Measurements from ENCODE around the gene CENPC. TPM values are rescaled to one million over a fixed set of nuclear protein-coding genes. Genes with fewer than 3 reads are reported as not detected.
"Not testable (repeated sequence)": the region's sequence is repeated elsewhere in the genome, so short reads cannot be mapped to it uniquely, and the experiment has no call there.

CENPC gene
- total RNA-seq, 1 donor from 2014 or later = 32.1 TPM

DNA sequence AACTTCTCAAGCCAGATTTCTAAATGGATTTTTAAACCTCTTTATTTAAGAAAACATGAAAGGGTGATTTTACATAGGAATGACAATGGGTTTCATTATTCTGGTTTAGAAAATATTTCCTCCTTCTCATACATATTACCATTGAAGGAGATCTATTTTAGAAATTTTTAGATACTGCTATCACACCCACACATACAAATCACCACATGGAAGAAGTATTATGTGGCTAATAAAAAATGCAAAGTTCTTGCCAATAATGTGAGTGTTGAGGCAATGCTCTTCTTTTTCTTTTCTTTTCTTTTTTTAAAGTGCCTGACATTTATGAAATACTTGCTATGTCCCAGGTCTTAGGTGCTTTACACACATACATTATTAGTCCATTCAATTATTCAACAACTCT, 20.0 kb upstream of the CENPC start:
- H3K9me3 Mint-ChIP-seq (ENCODE audit: unreplicated experiment) = no peaks in the 10 kb centered on the region
- H3K4me3 Mint-ChIP-seq (ENCODE audit: unreplicated experiment) = no peak overlapping the region
- no peaks in the 10 kb centered on the region for H3K27me3 Mint-ChIP-seq (ENCODE audit: unreplicated experiment)
- no peak overlapping the region for H3K27ac Mint-ChIP-seq (ENCODE audit: unreplicated experiment)
- H3K36me3 Mint-ChIP-seq (ENCODE audit: unreplicated experiment) = no peaks in the 10 kb centered on the region
- TF ChIP-seq, protein P1, sequence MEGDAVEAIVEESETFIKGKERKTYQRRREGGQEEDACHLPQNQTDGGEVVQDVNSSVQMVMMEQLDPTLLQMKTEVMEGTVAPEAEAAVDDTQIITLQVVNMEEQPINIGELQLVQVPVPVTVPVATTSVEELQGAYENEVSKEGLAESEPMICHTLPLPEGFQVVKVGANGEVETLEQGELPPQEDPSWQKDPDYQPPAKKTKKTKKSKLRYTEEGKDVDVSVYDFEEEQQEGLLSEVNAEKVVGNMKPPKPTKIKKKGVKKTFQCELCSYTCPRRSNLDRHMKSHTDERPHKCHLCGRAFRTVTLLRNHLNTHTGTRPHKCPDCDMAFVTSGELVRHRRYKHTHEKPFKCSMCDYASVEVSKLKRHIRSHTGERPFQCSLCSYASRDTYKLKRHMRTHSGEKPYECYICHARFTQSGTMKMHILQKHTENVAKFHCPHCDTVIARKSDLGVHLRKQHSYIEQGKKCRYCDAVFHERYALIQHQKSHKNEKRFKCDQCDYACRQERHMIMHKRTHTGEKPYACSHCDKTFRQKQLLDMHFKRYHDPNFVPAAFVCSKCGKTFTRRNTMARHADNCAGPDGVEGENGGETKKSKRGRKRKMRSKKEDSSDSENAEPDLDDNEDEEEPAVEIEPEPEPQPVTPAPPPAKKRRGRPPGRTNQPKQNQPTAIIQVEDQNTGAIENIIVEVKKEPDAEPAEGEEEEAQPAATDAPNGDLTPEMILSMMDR (IDR thresholded peaks at IDR 0.05; ENCODE audit: partially characterized antibody, unreplicated experiment) = no peak
- no peak for DNase-seq
- H3K4me1 Mint-ChIP-seq (ENCODE audit: low read depth, unreplicated experiment) = no peaks in the 10 kb centered on the region

DNA sequence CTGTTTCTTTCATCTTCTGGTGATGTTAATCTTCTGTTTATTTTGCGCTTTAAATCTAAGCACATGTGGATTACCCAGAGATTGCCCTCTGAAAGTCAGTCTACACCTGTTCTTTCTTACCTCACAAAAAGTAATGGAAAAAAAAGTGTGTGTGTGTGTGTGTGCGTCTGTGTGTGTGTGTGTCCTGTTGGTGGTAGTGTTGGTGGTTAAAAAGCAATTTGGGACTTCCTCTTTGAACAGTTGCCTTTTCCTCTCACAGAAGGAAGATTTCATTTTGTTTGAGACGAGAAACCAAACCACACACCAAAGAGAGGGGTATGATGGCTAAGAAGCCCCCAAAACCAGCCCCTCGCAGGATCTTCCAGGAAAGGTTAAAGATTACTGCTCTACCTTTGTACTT, 13.2 kb upstream of the CENPC start, which contains the start of gene STAP1:
Gene STAP1, plus strand, starts transcription at position 235 of the 400 bp plus-strand sequence. Its CDS starts 83 bp downstream, at position 318.
- no peak for DNase-seq
- no peak within 1 kb of the TSS for H3K27ac Mint-ChIP-seq (ENCODE audit: unreplicated experiment)
- TF ChIP-seq, protein P1 (IDR thresholded peaks at IDR 0.05; ENCODE audit: partially characterized antibody, unreplicated experiment) = no peak
- no peaks in the 10 kb centered on the region for H3K27me3 Mint-ChIP-seq (ENCODE audit: unreplicated experiment)
- no peak within 1 kb of the TSS for H3K4me3 Mint-ChIP-seq (ENCODE audit: unreplicated experiment)
- H3K36me3 Mint-ChIP-seq (ENCODE audit: unreplicated experiment) = no peaks in the 10 kb centered on the region
- no peaks in the 10 kb centered on the region for H3K9me3 Mint-ChIP-seq (ENCODE audit: unreplicated experiment)
- H3K4me1 Mint-ChIP-seq (ENCODE audit: low read depth, unreplicated experiment) = no peaks in the 10 kb centered on the region

DNA sequence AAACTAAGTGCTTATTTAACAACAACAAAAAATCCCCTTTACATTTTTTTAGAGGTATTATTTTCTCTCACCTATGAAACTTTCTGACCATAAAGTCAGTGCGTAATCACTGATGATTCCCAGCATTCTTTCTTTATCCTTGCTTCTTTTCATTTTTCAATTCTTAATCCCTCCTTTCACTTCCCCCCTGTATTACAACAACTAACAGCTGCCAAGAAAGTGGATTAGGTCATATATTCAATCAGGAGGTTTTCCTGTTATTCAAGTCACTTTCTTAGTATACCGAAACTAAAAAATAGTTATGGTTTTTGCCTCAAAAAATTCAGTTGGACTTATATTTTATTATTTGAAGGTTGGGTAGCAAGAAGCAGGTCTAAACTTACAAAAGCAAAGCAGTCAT, 11.1 kb upstream of the CENPC start:
- Mint-ChIP-seq H3K4me1 (ENCODE audit: low read depth, unreplicated experiment) (no peaks in the 10 kb centered on the region), H3K9me3 (ENCODE audit: unreplicated experiment) (no peaks in the 10 kb centered on the region), H3K27me3 (ENCODE audit: unreplicated experiment) (no peaks in the 10 kb centered on the region), H3K36me3 (ENCODE audit: unreplicated experiment) (no peaks in the 10 kb centered on the region), H3K27ac (ENCODE audit: unreplicated experiment) (no peak overlapping the region), H3K4me3 (ENCODE audit: unreplicated experiment) (no peak overlapping the region)
- TF ChIP-seq, protein P1 (IDR thresholded peaks at IDR 0.05; ENCODE audit: partially characterized antibody, unreplicated experiment) = no peak
- DNase-seq = no peak

DNA sequence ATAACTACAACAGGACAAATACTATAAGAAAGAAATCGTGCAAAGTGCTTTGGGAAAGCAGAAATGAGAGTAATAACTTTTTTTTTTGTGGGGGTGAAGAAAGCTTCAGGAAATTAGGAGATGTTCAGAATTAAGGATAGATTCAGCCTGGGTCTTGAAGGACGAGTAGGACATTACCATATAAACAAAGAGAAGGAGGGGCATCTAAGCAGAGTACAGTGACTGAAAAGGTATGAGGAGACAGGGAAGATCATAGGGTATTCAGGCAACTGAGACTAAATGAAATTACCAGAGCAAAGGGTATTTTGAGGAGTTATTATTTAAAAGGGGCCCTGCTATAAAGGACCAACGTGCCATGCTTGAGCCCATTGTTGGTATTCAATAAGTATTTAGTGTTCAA, 10.1 kb upstream of the CENPC start:
- DNase-seq = no peak

DNA sequence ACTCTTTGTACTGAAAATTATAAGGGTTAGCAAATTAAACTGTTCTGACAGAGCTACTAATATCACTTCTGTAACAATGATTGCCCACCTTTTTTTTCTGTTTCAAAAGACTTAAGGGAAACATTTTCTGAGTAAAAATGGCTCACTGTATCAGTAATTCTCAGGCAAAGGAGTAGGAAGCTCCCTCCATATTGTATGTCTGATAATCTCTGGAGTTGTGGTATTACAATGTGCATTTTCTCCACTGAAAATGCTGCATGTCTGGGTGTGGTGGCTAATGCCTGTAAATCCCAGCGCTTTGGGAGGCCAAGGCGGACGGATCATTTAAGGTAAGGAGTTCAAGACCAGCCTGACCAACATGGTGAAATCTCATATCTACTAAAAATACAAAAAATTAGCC, 8.8 kb upstream of the CENPC start:
- H3K4me3 Mint-ChIP-seq (ENCODE audit: unreplicated experiment) = no peak overlapping the region
- TF ChIP-seq, protein P1 (IDR thresholded peaks at IDR 0.05; ENCODE audit: partially characterized antibody, unreplicated experiment) = no peak
- H3K27ac Mint-ChIP-seq (ENCODE audit: unreplicated experiment) = no peak overlapping the region
- DNase-seq = no peak
- no peaks in the 10 kb centered on the region for H3K4me1 Mint-ChIP-seq (ENCODE audit: low read depth, unreplicated experiment)
- no peaks in the 10 kb centered on the region for H3K27me3 Mint-ChIP-seq (ENCODE audit: unreplicated experiment)
- H3K36me3 Mint-ChIP-seq (ENCODE audit: unreplicated experiment) = no peaks in the 10 kb centered on the region
- no peaks in the 10 kb centered on the region for H3K9me3 Mint-ChIP-seq (ENCODE audit: unreplicated experiment)

More for the DNA sequence above, 10.1 kb upstream of the CENPC start:
- H3K27me3 Mint-ChIP-seq (ENCODE audit: unreplicated experiment) = no peaks in the 10 kb centered on the region
- H3K4me3 Mint-ChIP-seq (ENCODE audit: unreplicated experiment) = no peak overlapping the region
- no peak overlapping the region for H3K27ac Mint-ChIP-seq (ENCODE audit: unreplicated experiment)
- TF ChIP-seq, protein P1 (IDR thresholded peaks at IDR 0.05; ENCODE audit: partially characterized antibody, unreplicated experiment) = no peak
- H3K36me3 Mint-ChIP-seq (ENCODE audit: unreplicated experiment) = no peaks in the 10 kb centered on the region
- no peaks in the 10 kb centered on the region for H3K4me1 Mint-ChIP-seq (ENCODE audit: low read depth, unreplicated experiment)
- no peaks in the 10 kb centered on the region for H3K9me3 Mint-ChIP-seq (ENCODE audit: unreplicated experiment)

DNA sequence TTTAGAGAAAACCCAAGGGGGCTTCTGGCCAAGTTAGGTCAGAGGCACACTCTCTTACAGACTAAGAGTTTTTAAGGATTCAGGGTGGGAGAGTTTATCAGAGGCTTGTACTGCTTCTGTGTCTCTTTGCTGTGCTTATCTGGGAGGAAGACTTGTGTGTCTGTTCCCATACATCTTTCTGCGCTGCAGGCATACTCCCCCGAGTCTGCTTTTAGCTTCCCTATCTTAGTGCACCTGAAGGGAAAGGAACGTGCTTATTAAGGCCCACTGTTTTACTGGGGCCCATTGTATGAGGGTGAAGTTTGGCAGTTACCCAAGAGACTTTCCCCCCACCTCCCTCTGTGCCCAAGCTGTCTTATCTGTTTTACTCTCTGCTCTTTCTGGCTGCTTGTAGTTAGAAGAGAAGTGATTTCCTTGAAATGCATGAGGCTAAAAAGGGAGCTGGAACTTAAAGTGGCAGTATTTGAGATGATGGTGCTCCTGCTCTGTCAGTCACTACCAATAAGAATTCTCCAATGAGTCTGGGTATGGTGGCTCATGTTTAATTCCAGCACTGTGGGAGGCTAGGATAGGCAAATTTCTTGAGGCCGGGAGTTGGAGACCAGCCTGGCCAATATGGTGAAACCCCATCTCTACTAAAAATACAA, 7.0 kb upstream of the CENPC start:
- not testable (repeated sequence) for DNase-seq; H3K4me3 Mint-ChIP-seq (ENCODE audit: unreplicated experiment); H3K9me3 Mint-ChIP-seq (ENCODE audit: unreplicated experiment); H3K27ac Mint-ChIP-seq (ENCODE audit: unreplicated experiment); H3K36me3 Mint-ChIP-seq (ENCODE audit: unreplicated experiment); H3K27me3 Mint-ChIP-seq (ENCODE audit: unreplicated experiment); H3K4me1 Mint-ChIP-seq (ENCODE audit: low read depth, unreplicated experiment)
